Measurements from ENCODE around the gene TBC1D7.

DNA sequence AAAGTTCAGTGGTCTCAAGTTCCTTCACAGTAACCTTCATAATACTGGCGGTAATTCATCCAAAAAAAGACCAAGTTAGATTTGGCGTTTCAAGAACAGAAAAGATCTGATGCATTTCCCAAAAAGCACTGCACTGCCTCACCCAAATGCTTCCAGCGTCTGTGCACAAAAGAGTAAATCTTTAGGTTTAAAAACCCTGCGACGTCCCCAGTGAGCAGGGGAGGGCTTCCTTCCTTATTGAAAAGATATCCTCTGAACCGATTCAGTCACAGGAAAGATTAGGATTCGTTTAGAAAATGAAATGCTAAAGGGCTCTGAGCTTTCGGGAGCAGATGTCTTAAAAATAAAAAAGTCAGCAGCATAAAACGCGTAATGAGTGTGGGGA lies 654 bp downstream of the TBC1D7 start:
- no peak for TF ChIP-seq FEZF1 (tag by site-specific recombination; IDR thresholded peaks at IDR 0.05)
- TF ChIP-seq, protein P1, sequence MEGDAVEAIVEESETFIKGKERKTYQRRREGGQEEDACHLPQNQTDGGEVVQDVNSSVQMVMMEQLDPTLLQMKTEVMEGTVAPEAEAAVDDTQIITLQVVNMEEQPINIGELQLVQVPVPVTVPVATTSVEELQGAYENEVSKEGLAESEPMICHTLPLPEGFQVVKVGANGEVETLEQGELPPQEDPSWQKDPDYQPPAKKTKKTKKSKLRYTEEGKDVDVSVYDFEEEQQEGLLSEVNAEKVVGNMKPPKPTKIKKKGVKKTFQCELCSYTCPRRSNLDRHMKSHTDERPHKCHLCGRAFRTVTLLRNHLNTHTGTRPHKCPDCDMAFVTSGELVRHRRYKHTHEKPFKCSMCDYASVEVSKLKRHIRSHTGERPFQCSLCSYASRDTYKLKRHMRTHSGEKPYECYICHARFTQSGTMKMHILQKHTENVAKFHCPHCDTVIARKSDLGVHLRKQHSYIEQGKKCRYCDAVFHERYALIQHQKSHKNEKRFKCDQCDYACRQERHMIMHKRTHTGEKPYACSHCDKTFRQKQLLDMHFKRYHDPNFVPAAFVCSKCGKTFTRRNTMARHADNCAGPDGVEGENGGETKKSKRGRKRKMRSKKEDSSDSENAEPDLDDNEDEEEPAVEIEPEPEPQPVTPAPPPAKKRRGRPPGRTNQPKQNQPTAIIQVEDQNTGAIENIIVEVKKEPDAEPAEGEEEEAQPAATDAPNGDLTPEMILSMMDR (tag by site-specific recombination; IDR thresholded peaks at IDR 0.05), result no peak
- TF ChIP-seq REPIN1 (tag by site-specific recombination; IDR thresholded peaks at IDR 0.05; ENCODE audit: low read depth), result no peak

Data from HEK293 (cell line).